CD4-positive, alpha-beta memory T cell (primary cell): Measurements from ENCODE around the gene BCKDHB. TPM values are rescaled to one million over a fixed set of nuclear protein-coding genes. Genes with fewer than 3 reads are reported as not detected.
A peak's percentile ranks its signal among the peaks of the same experiment; 100 is the strongest.

Source experiments
- CTCF ChIA-PET: fragments of 350-600 bp; sonication (Branson Sonifier 250); formaldehyde crosslinking; loops from one replicate; lab custom pipeline; 2021; ENCODE audit warnings: inconsistent platforms; ENCODE audit not compliant: partially characterized antibody; lab: Charles Lee
- POLR2A ChIA-PET: fragments of 350-600 bp; sonication (Branson Sonifier 250); formaldehyde crosslinking; loops from one replicate; lab custom pipeline; 2021; ENCODE audit not compliant: partially characterized antibody; lab: Charles Lee
- DNase-seq, 5 donors: peaks; one replicate each; pipeline versions ENCODE4 v3.0.0 to v3.0.0-alpha.2; 2020 to 2022; ENCODE audit warnings: mixed read lengths in 1 of 5
- H3K27ac ChIP-seq: one replicate; pipeline ENCODE4 v1.7.0; 2013; ENCODE audit warnings: low read depth, low read length
- H3K27me3 ChIP-seq: 2 replicates; pipeline ENCODE4 v1.7.0; 2013; ENCODE audit warnings: mild to moderate bottlenecking, low read length, moderate library complexity; ENCODE audit not compliant: insufficient read depth
- H3K36me3 ChIP-seq: 2 replicates; pipeline ENCODE4 v1.7.0; 2013; ENCODE audit warnings: mild to moderate bottlenecking, low read length, moderate library complexity; ENCODE audit not compliant: insufficient read depth
- H3K4me1 ChIP-seq: 2 replicates; pipeline ENCODE4 v1.7.0; 2013; ENCODE audit warnings: mild to moderate bottlenecking, low read length, moderate library complexity; ENCODE audit not compliant: insufficient read depth
- H3K4me3 ChIP-seq, 2 donors: one replicate each; pipeline ENCODE4 v1.7.0; 2013; ENCODE audit warnings: low read length in 2 of 2, mild to moderate bottlenecking in 1 of 2
- H3K9me3 ChIP-seq, 2 donors: one replicate each; pipeline ENCODE4 v1.7.0; 2013; ENCODE audit warnings: low read length in 2 of 2, control low read depth in 1 of 2; ENCODE audit not compliant: control insufficient read depth in 1 of 2
- H3K27ac Mint-ChIP-seq, 7 donors: one replicate each; pipeline ENCODE4 v1.8.0; 2020 to 2021; ENCODE audit warnings: mixed read lengths in 7 of 7, mild to moderate bottlenecking in 6 of 7, inconsistent platforms in 3 of 7, moderate library complexity in 3 of 7
- H3K27me3 Mint-ChIP-seq, 2 donors: one replicate each; pipeline ENCODE4 v1.8.0; 2020 to 2021; ENCODE audit warnings: mixed read lengths in 2 of 2
- H3K36me3 Mint-ChIP-seq, 2 donors: one replicate each; pipeline ENCODE4 v1.8.0; 2020 to 2021; ENCODE audit warnings: mixed read lengths in 2 of 2, inconsistent platforms in 1 of 2, mild to moderate bottlenecking in 1 of 2
- H3K4me1 Mint-ChIP-seq, 4 donors: one replicate each; pipeline ENCODE4 v1.8.0; 2020 to 2021; ENCODE audit warnings: mixed read lengths in 4 of 4, mild to moderate bottlenecking in 1 of 4
- H3K4me3 Mint-ChIP-seq, 8 donors: one replicate each; pipeline ENCODE4 v1.8.0; 2020 to 2021; ENCODE audit warnings: mixed read lengths in 8 of 8, mild to moderate bottlenecking in 7 of 8, moderate library complexity in 6 of 8, inconsistent platforms in 3 of 8
- H3K9me3 Mint-ChIP-seq, 8 donors: one replicate each; pipeline ENCODE4 v1.8.0; 2020 to 2021; ENCODE audit warnings: mixed read lengths in 8 of 8, mild to moderate bottlenecking in 5 of 8, inconsistent platforms in 3 of 8, moderate library complexity in 1 of 8
- intact Hi-C: fragments of 100-400 bp; cut with micrococcal nuclease; formaldehyde crosslinking; loops from one replicate; pipeline ENCODE4 v1.15.1; 2023
- polyA plus RNA-seq, 2 donors: library from polyadenylated mRNA; unstranded; fragments of 300-500 nt; fragmentation: Illumina TruSeq; gene quantifications; one replicate each; pipeline ENCODE4 v1.2.3, GENCODE V29; 2021
- total RNA-seq, 2 experiments: library from RNA; stranded (reverse); gene quantifications; one replicate each; pipeline ENCODE4 v1.2.3, GENCODE V29; 2021

The BCKDHB gene
- total and polyA plus RNA-seq, 4 experiments from 2014 or later: 11.8 to 28.7 (median 16.2) TPM

GRCh38 chr6:80316686-80317231 lies 210.3 kb downstream of the BCKDHB start:
- CTCF ChIA-PET: no interaction called here
- peaks cover 6 to 21% of the 10 kb centered on the region in 2 donors for H3K36me3 Mint-ChIP-seq
- Histone ChIP-seq H3K4me1 (no peaks in the 10 kb centered on the region), H3K27me3 (no peaks in the 10 kb centered on the region), H3K9me3 (no peaks in the 10 kb centered on the region), H3K4me3 (no peak overlapping the region), H3K27ac (no peak overlapping the region), H3K36me3 (no peaks in the 10 kb centered on the region)
- no peak for DNase-seq
- H3K9me3 Mint-ChIP-seq: peaks cover 0 to 16% (median 4%) of the 10 kb centered on the region in 8 donors
- POLR2A ChIA-PET: no interaction called here
- no peak overlapping the region for H3K27ac Mint-ChIP-seq
- no peaks in the 10 kb centered on the region for H3K27me3 Mint-ChIP-seq
- no peaks in the 10 kb centered on the region for H3K4me1 Mint-ChIP-seq
- H3K4me3 Mint-ChIP-seq: no peak overlapping the region
- intact Hi-C loops: no loop called here

DNA sequence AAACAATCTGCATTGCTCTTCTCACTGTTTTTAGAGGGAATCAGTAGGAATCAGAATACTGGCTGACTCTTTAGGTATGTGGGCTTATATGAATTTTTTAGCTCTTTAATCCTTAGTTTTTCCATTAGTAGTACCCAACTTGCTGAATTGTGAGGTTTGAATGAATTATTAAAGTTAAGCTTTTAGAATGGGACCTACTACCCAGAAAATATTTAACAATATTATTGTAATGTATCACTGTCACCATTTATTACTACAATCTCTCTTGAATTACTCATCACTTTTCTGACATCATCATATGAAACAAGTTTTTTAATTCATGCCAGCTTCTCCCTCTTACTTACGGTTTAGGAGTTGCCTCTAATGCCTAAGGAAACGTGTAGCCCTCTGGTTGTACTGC lies 212.7 kb downstream of the BCKDHB start:
- no peaks in the 10 kb centered on the region for H3K4me1 Mint-ChIP-seq
- no peak overlapping the region for H3K4me3 ChIP-seq
- peaks cover 0 to 4% of the 10 kb centered on the region in 2 donors for H3K36me3 Mint-ChIP-seq
- no peak overlapping the region for H3K4me3 Mint-ChIP-seq
- no peaks in the 10 kb centered on the region for H3K4me1 ChIP-seq
- no peaks in the 10 kb centered on the region for H3K9me3 Mint-ChIP-seq
- intact Hi-C loops: no loop called here
- H3K27me3 ChIP-seq: no peaks in the 10 kb centered on the region
- no peak overlapping the region for H3K27ac ChIP-seq
- H3K9me3 ChIP-seq: no peaks in the 10 kb centered on the region
- CTCF ChIA-PET: interaction anchor here (0.8 kb wide), 1 partner anchor 10 kb away, joined by 3 read pairs; no protein-coding TSS in a partner anchor
- DNase-seq: no peak
- POLR2A ChIA-PET: no interaction called here
- H3K27ac Mint-ChIP-seq: no peak overlapping the region
- no peaks in the 10 kb centered on the region for H3K36me3 ChIP-seq
- no peaks in the 10 kb centered on the region for H3K27me3 Mint-ChIP-seq

- H3K27ac ChIP-seq: no peak overlapping the region
- Mint-ChIP-seq H3K4me1 (no peaks in the 10 kb centered on the region), H3K27me3 (no peaks in the 10 kb centered on the region), H3K9me3 (no peaks in the 10 kb centered on the region), H3K4me3 (no peak overlapping the region), H3K27ac (no peak overlapping the region), H3K36me3 (peaks cover 0 to 4% of the 10 kb centered on the region in 2 donors)
- H3K9me3 ChIP-seq: no peaks in the 10 kb centered on the region
- ChIA-PET CTCF (no interaction called here), POLR2A (no interaction called here)
- intact Hi-C loops: no loop called here
- H3K4me1 ChIP-seq: no peaks in the 10 kb centered on the region
- no peak overlapping the region for H3K4me3 ChIP-seq
- no peak for DNase-seq
- no peaks in the 10 kb centered on the region for H3K36me3 ChIP-seq
- H3K27me3 ChIP-seq: no peaks in the 10 kb centered on the region
Observed at GRCh38 chr6:80321011-80321410, 214.5 kb downstream of the BCKDHB start.

DNA sequence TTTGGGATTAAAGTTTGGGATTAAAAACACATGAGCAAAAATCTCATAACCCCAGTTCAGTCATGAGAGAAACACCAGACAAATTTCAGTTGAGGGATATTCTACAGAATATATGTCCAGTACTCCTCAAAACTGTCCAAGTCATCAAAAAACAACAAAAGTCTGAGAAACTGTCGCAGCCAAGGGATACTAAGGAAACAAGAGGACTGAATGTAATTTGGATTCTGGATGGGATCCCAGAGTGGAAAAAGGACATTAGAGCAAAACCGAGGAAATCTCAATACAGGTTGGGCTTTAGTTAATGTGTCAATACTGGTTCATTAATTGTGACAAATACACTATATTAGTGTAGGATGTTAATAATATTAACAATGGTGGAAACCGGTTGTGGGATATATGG lies 219.3 kb downstream of the BCKDHB start:
- H3K4me1 ChIP-seq: no peaks in the 10 kb centered on the region
- DNase-seq: no peak
- no peak overlapping the region for H3K4me3 ChIP-seq
- no peaks in the 10 kb centered on the region for H3K9me3 ChIP-seq
- ChIA-PET CTCF (no interaction called here), POLR2A (no interaction called here)
- H3K27me3 Mint-ChIP-seq: no peaks in the 10 kb centered on the region
- no peaks in the 10 kb centered on the region for H3K36me3 ChIP-seq
- H3K9me3 Mint-ChIP-seq: no peaks in the 10 kb centered on the region
- intact Hi-C loops: no loop called here
- no peak overlapping the region for H3K27ac ChIP-seq
- H3K36me3 Mint-ChIP-seq: peaks cover 3 to 4% of the 10 kb centered on the region in 2 donors
- H3K4me3 Mint-ChIP-seq: no peak overlapping the region
- H3K27ac Mint-ChIP-seq: no peak overlapping the region
- H3K4me1 Mint-ChIP-seq: no peaks in the 10 kb centered on the region
- H3K27me3 ChIP-seq: no peaks in the 10 kb centered on the region

DNA sequence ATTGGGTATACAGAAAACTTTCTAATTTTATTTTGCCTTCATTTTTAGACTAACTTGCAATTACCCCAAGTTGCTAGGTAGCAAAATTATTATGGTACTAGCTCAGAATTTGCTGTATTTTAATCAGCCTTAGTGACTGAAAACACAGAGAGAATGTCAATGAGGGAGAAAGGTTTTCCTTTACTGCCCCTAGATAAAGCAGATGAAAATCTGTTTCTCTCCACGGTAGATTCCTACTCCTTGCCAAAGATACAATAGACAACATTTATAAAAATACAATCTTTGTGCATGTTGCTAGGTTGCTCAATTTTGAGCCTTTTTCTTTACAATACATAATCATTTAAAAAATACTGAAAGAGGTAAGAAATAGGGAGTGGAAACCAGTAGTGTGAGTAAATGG lies 222.2 kb downstream of the BCKDHB start:
- Histone ChIP-seq H3K36me3 (no peaks in the 10 kb centered on the region), H3K9me3 (no peaks in the 10 kb centered on the region), H3K4me3 (no peak overlapping the region), H3K27ac (no peak overlapping the region), H3K27me3 (no peaks in the 10 kb centered on the region), H3K4me1 (no peaks in the 10 kb centered on the region)
- Mint-ChIP-seq H3K36me3 (peaks cover 0 to 3% of the 10 kb centered on the region in 2 donors), H3K9me3 (no peaks in the 10 kb centered on the region), H3K4me1 (no peaks in the 10 kb centered on the region), H3K4me3 (no peak overlapping the region), H3K27ac (no peak overlapping the region), H3K27me3 (no peaks in the 10 kb centered on the region)
- intact Hi-C loops: no loop called here
- no peak for DNase-seq
- ChIA-PET CTCF (no interaction called here), POLR2A (no interaction called here)

DNA sequence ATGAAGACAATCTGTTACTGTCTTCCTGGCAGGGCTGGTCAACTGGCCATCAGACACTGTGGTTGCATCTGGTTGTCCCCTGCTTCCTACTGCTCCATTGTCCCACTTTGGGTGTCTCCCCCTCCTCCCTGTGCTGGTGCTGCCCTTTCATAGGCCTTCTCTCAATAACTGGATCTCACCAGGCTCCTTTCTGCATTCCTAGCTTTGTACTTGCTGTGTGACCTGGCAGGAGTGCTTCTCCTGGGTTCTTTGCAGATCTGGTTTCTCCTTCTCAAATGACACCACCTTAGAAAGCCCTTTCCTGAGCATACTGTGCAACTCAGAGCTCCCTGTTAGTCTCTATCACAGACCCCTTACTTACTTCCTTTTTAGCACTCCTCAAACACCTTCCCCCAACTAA lies 223.0 kb downstream of the BCKDHB start:
- no peak overlapping the region for H3K27ac Mint-ChIP-seq
- H3K9me3 Mint-ChIP-seq: no peaks in the 10 kb centered on the region
- H3K4me3 Mint-ChIP-seq: no peak overlapping the region
- no peaks in the 10 kb centered on the region for H3K4me1 Mint-ChIP-seq
- no peaks in the 10 kb centered on the region for H3K27me3 Mint-ChIP-seq
- POLR2A ChIA-PET: no interaction called here
- peaks cover 0 to 3% of the 10 kb centered on the region in 2 donors for H3K36me3 Mint-ChIP-seq
- Histone ChIP-seq H3K4me1 (no peaks in the 10 kb centered on the region), H3K4me3 (no peak overlapping the region), H3K27ac (no peak overlapping the region), H3K36me3 (no peaks in the 10 kb centered on the region), H3K27me3 (no peaks in the 10 kb centered on the region), H3K9me3 (no peaks in the 10 kb centered on the region)
- CTCF ChIA-PET: no interaction called here
- intact Hi-C loops: no loop called here
- DNase-seq: no peak

- H3K27me3 Mint-ChIP-seq: no peaks in the 10 kb centered on the region
- no peaks in the 10 kb centered on the region for H3K27me3 ChIP-seq
- ChIA-PET POLR2A (interaction anchor here (1.0 kb wide), 1 partner anchor 1423 kb away, joined by 3 read pairs; no protein-coding TSS in a partner anchor), CTCF (interaction anchor here (1.3 to 1.9 kb wide), 2 partner anchors 10 to 1423 kb away, joined by 4 to 6 read pairs; no protein-coding TSS in a partner anchor)
- intact Hi-C loops: no loop called here
- peaks cover 0 to 3% of the 10 kb centered on the region in 2 donors for H3K36me3 Mint-ChIP-seq
- no peak overlapping the region for H3K27ac ChIP-seq
- H3K27ac Mint-ChIP-seq: peak overlapping the region in 1 of 7 donors; percentile 53
- H3K4me1 Mint-ChIP-seq: no peaks in the 10 kb centered on the region
- H3K4me1 ChIP-seq: no peaks in the 10 kb centered on the region
- no peaks in the 10 kb centered on the region for H3K9me3 ChIP-seq
- H3K9me3 Mint-ChIP-seq: no peaks in the 10 kb centered on the region
- DNase-seq: no peak
- H3K36me3 ChIP-seq: no peaks in the 10 kb centered on the region
- no peak overlapping the region for H3K4me3 Mint-ChIP-seq
- no peak overlapping the region for H3K4me3 ChIP-seq
Observed at GRCh38 chr6:80330961-80331360, 224.5 kb downstream of the BCKDHB start.
